ENCODE measurements around the gene ARHGEF40.

ARHGEF40 gene

DNA sequence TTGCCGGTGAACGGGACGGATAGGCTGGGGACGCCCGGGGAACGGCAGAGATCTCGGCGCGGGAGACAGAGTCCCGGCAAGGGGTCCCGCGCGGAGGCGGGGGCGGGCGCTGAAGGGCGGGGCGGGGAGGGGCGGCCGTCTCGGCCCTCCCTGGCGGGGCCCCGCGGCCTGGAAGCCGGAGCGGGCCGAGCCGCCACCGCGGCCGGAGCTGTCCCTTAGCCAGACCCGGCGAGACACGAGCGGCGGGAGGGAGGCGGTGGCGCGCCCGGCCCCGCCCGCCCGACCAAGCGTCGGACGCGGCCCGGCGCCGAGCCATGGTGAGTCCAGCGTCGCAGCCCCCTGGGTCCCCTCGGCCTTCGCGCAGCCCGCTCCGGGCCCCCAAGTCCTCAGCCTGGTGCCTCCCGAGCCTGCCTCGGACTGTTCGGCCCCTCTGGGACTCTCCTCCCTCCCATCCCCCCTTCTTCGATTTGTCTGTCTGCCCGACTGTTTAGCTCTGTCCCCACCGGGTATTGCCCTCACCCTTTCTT, at the start of gene ARHGEF40:
ARHGEF40 (plus strand) TSS at position 222 of the 527 bp plus-strand sequence; CDS start at position 315, 93 bp downstream.
- TF ChIP-seq POLR2A (IDR thresholded peaks at IDR 0.05; ENCODE audit: extremely low read depth, insufficient read length) (no peak), MYC (IDR thresholded peaks at IDR 0.05; ENCODE audit: low read depth, low read length) (no peak)
- TF ChIP-seq, protein P1, sequence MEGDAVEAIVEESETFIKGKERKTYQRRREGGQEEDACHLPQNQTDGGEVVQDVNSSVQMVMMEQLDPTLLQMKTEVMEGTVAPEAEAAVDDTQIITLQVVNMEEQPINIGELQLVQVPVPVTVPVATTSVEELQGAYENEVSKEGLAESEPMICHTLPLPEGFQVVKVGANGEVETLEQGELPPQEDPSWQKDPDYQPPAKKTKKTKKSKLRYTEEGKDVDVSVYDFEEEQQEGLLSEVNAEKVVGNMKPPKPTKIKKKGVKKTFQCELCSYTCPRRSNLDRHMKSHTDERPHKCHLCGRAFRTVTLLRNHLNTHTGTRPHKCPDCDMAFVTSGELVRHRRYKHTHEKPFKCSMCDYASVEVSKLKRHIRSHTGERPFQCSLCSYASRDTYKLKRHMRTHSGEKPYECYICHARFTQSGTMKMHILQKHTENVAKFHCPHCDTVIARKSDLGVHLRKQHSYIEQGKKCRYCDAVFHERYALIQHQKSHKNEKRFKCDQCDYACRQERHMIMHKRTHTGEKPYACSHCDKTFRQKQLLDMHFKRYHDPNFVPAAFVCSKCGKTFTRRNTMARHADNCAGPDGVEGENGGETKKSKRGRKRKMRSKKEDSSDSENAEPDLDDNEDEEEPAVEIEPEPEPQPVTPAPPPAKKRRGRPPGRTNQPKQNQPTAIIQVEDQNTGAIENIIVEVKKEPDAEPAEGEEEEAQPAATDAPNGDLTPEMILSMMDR (IDR thresholded peaks at IDR 0.05; ENCODE audit: low read depth, low read length), result no peak
- TF ChIP-seq, protein P2, sequence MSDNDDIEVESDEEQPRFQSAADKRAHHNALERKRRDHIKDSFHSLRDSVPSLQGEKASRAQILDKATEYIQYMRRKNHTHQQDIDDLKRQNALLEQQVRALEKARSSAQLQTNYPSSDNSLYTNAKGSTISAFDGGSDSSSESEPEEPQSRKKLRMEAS (IDR thresholded peaks at IDR 0.05; ENCODE audit: low read depth, low read length), result no peak
- H3K4me3 ChIP-seq (ENCODE audit: low read depth, low read length), result peak within 1 kb of the TSS; percentile 70
- no peak for DNase-seq (ENCODE audit: low read depth)

DNA sequence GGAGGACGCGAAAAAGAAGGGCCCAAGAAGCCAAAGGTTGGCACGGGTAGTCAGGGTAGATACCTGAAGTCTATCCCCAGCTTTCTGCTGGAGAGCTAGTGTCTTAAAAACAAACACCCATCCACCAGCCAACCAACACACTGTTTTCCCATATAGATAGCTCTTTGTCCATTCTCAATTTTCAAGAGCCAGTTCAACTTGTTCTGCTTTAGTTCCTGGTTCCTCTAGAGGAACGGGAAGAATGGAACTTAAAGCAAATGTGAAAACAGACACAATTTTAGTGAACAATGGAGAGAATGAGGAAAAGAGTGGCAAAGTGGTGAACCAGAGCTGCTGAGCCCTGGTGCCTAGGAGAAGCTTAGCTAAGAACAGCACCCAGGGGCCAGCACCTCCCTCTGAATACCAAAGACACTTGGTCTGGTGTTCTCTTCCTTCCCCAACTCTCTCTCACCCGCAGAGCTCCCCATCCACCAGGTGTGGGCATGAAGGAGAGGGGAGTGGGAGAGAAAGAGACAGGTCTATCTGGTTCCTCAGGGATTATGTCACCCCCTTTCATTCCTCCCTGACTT, 49.0 kb upstream of the ARHGEF40 start:
- DNase-seq (ENCODE audit: low read depth), result no peak
- TF ChIP-seq POLR2A (IDR thresholded peaks at IDR 0.05; ENCODE audit: extremely low read depth, insufficient read length) (no peak), MYC (IDR thresholded peaks at IDR 0.05; ENCODE audit: low read depth, low read length) (no peak)
- TF ChIP-seq, protein P2 (IDR thresholded peaks at IDR 0.05; ENCODE audit: low read depth, low read length), result no peak
- TF ChIP-seq, protein P1 (IDR thresholded peaks at IDR 0.05; ENCODE audit: low read depth, low read length), result no peak
- H3K4me3 ChIP-seq (ENCODE audit: low read depth, low read length), result no peak overlapping the region

DNA sequence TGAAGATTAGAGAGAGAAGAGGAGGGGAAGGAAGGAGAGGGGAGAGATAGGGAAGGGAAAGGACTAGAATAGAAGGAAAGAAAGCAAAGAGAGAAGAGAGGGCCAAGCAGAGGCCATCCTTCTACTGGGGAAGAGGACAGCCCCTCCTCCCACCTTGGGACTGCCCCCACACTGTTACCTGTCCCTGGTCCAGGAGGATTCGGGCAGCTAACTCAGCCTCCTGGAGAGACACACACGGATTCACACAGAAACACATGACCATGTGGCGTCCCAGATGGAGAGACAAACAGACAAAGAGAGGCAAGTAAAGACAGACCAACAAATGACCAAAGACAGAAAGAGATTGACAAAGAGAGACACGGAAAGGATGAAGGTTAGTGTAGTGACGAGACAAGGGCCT, 47.4 kb upstream of the ARHGEF40 start:
- no peak for DNase-seq (ENCODE audit: low read depth)
- no peak overlapping the region for H3K4me3 ChIP-seq (ENCODE audit: low read depth, low read length)
- TF ChIP-seq MYC (IDR thresholded peaks at IDR 0.05; ENCODE audit: low read depth, low read length), result no peak
- TF ChIP-seq, protein P2 (IDR thresholded peaks at IDR 0.05; ENCODE audit: low read depth, low read length), result no peak
- TF ChIP-seq, protein P1 (IDR thresholded peaks at IDR 0.05; ENCODE audit: low read depth, low read length), result no peak
- TF ChIP-seq POLR2A (IDR thresholded peaks at IDR 0.05; ENCODE audit: extremely low read depth, insufficient read length), result no peak

DNA sequence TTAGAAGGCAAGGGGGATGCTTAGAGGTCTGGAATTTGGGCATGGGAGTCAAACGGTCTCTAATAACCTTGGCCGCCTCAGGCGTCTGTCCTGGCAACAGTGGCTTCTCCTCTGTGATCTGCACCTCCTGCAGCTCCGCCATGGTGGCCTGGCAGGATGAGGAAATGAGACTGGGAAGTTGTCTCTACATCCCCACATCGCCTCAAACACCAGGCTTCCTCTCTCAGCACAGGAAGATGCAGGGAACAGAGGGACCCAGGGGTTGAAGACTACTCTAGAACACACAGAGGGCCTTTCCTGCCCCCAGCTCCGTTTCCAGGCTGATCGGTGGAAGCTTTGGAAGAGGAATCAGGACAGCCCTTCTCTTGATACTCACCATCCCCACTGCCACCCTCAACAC, 46.9 kb upstream of the ARHGEF40 start:
- no peak overlapping the region for H3K4me3 ChIP-seq (ENCODE audit: low read depth, low read length)
- TF ChIP-seq POLR2A (IDR thresholded peaks at IDR 0.05; ENCODE audit: extremely low read depth, insufficient read length) (no peak), MYC (IDR thresholded peaks at IDR 0.05; ENCODE audit: low read depth, low read length) (no peak)
- TF ChIP-seq, protein P2 (IDR thresholded peaks at IDR 0.05; ENCODE audit: low read depth, low read length), result no peak
- TF ChIP-seq, protein P1 (IDR thresholded peaks at IDR 0.05; ENCODE audit: low read depth, low read length), result no peak
- no peak for DNase-seq (ENCODE audit: low read depth)

DNA sequence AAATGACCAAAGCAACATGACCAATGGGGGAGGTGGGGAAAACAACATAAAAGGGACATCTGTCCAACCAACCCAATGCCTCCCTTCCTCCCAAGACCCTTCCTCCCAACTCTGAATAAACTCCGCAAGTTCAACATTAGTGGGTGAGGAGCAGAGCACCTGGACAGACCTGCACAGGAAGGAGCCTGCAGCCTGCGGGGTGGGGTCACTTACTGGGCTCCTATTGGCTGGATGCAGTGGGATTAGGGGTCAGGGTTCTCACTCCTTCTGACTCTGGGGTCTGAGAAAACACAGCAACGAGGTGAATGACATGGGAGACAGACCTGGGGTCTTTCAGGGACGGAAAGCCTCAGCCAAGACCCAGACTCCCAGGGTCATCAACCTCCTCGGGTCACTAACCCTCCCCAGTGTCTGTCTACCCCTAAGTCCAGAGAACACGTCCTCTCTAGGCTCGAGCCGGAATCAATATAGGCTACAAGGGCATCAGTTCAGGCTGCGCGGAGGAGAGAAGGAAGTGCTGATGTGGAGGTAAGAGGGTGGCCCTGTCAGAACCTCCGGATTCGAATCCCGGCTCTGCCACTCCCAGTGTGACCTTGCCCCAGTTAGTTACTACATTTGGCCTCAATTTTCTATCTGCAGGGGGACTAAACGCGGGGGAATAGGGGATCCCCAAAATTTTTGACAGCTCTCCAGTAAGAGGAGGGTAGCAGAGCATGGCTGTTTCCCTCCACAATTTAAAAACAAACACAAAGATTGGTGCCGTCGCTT, 46.1 kb upstream of the ARHGEF40 start:
- DNase-seq (ENCODE audit: low read depth), result no peak

More for the DNA sequence above, 46.1 kb upstream of the ARHGEF40 start:
- H3K4me3 ChIP-seq (ENCODE audit: low read depth, low read length), result peak overlapping the region; percentile 44
- TF ChIP-seq MYC (IDR thresholded peaks at IDR 0.05; ENCODE audit: low read depth, low read length) (no peak), POLR2A (IDR thresholded peaks at IDR 0.05; ENCODE audit: extremely low read depth, insufficient read length) (no peak)
- TF ChIP-seq, protein P1 (IDR thresholded peaks at IDR 0.05; ENCODE audit: low read depth, low read length), result no peak
- TF ChIP-seq, protein P2 (IDR thresholded peaks at IDR 0.05; ENCODE audit: low read depth, low read length), result no peak
